OCI-LY7 (cell line): ENCODE data around the gene TAAR6. TPM values are rescaled to one million over a fixed set of nuclear protein-coding genes. Genes with fewer than 3 reads are reported as not detected.

ENCODE experiments used
- small RNA-seq: library from RNA; depleted of rRNA; stranded (forward); fragments of <200 nt; gene quantifications from one replicate; pipeline ENCODE3, GENCODE V24; 2014
- total RNA-seq, 2 experiments: library from RNA; depleted of rRNA in 1 of 2; stranded (reverse); fragments of >200 nt in 1 of 2; shearing (Covaris generic) in 1 of 2; gene quantifications; 2 replicates each; pipeline ENCODE4 v1.2.3, GENCODE V29; 2014 to 2022

Gene TAAR6
- total RNA-seq, 2 experiments from 2014 or later: not detected

Small RNA genes lying within 50 kb of the gene (small RNA-seq; reads per million reads assigned to genes)
- gene TAAR7P: not detected

Other genes starting within 250 kb of the TAAR6 start
- 0.05 TPM in 1 of 2 replicates, not detected in the other for gene MOXD1, start 168.8 kb upstream of the TAAR6 start, total RNA-seq (2014; rRNA removed; shearing (Covaris generic))
- gene MOXD1, start 168.8 kb upstream of the TAAR6 start, total RNA-seq (2022): 0.20 and 0.74 TPM in 2 replicates
- gene STX7, start 57.2 kb upstream of the TAAR6 start, total RNA-seq (2014; rRNA removed; shearing (Covaris generic)): 66.5 and 88.8 TPM in 2 replicates
- gene STX7, start 57.2 kb upstream of the TAAR6 start, total RNA-seq (2022): 164 and 178 TPM in 2 replicates
- gene TAAR9, start 32.0 kb upstream of the TAAR6 start, total RNA-seq (2014; rRNA removed; shearing (Covaris generic)): not detected in 2 replicates
- not detected in 2 replicates for gene TAAR9, start 32.0 kb upstream of the TAAR6 start, total RNA-seq (2022)
- not detected in 2 replicates for gene TAAR8, start 17.6 kb upstream of the TAAR6 start, total RNA-seq (2014; rRNA removed; shearing (Covaris generic))
- not detected in 2 replicates for gene TAAR8, start 17.6 kb upstream of the TAAR6 start, total RNA-seq (2022)
- not detected in 2 replicates for gene TAAR5, start 19.4 kb downstream of the TAAR6 start, total RNA-seq (2014; rRNA removed; shearing (Covaris generic))
- gene TAAR5, start 19.4 kb downstream of the TAAR6 start, total RNA-seq (2022): not detected in 2 replicates
- not detected in 2 replicates for gene TAAR2, start 54.0 kb downstream of the TAAR6 start, total RNA-seq (2014; rRNA removed; shearing (Covaris generic))
- gene TAAR2, start 54.0 kb downstream of the TAAR6 start, total RNA-seq (2022): not detected in 2 replicates
- gene TAAR1, start 88.9 kb downstream of the TAAR6 start, total RNA-seq (2014; rRNA removed; shearing (Covaris generic)): not detected in 2 replicates
- gene TAAR1, start 88.9 kb downstream of the TAAR6 start, total RNA-seq (2022): not detected in 2 replicates
- not detected in 2 replicates for gene VNN1, start 143.7 kb downstream of the TAAR6 start, total RNA-seq (2014; rRNA removed; shearing (Covaris generic))
- gene VNN1, start 143.7 kb downstream of the TAAR6 start, total RNA-seq (2022): not detected in 2 replicates
- gene VNN2, start 187.6 kb downstream of the TAAR6 start, total RNA-seq (2014; rRNA removed; shearing (Covaris generic)): 22.7 and 25.5 TPM in 2 replicates
- gene VNN2, start 187.6 kb downstream of the TAAR6 start, total RNA-seq (2022): 28.9 and 31.4 TPM in 2 replicates
- gene SLC18B1, start 228.3 kb downstream of the TAAR6 start, total RNA-seq (2014; rRNA removed; shearing (Covaris generic)): 5.0 and 6.0 TPM in 2 replicates
- gene SLC18B1, start 228.3 kb downstream of the TAAR6 start, total RNA-seq (2022): 5.8 and 7.5 TPM in 2 replicates
- 2,324 and 2,945 TPM in 2 replicates for gene RPS12, start 244.2 kb downstream of the TAAR6 start, total RNA-seq (2014; rRNA removed; shearing (Covaris generic))
- 1,739 and 1,804 TPM in 2 replicates for gene RPS12, start 244.2 kb downstream of the TAAR6 start, total RNA-seq (2022)